ENCODE data around the gene MACROH2A1.

MACROH2A1 gene

GRCh38 chr5:135396459-135397055, 2.5 kb downstream of the MACROH2A1 start:
- DNase-seq (ENCODE audit: low spot score), result no peak

DNA sequence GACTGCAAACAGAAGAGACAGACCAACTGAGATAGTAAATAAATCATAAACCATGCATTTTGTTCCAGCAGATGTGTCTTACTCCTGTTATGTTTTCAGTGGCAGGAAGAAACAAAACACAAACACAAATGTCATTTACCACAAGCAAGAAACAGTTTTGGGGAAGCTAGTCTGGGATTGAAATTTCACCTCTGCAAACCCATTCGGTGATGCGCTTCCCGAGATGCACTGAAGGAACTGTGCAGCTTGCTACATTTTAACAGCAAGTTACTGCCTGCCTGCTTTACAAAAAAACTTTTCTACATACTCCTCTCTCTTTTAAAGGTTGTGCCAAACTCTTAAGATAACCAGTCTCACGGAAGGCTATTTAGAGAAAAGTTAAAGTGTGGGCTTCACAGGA, 3.2 kb downstream of the MACROH2A1 start:
- no peak for DNase-seq (ENCODE audit: low spot score)

- no peak for DNase-seq (ENCODE audit: low spot score)
Measured at GRCh38 chr5:135395451-135395850, 3.6 kb downstream of the MACROH2A1 start.

- no peak for DNase-seq (ENCODE audit: low spot score)
Measured at GRCh38 chr5:135394095-135394494, 4.9 kb downstream of the MACROH2A1 start.

GRCh38 chr5:135393691-135394090, 5.3 kb downstream of the MACROH2A1 start:
- DNase-seq (ENCODE audit: low spot score), result no peak

DNA sequence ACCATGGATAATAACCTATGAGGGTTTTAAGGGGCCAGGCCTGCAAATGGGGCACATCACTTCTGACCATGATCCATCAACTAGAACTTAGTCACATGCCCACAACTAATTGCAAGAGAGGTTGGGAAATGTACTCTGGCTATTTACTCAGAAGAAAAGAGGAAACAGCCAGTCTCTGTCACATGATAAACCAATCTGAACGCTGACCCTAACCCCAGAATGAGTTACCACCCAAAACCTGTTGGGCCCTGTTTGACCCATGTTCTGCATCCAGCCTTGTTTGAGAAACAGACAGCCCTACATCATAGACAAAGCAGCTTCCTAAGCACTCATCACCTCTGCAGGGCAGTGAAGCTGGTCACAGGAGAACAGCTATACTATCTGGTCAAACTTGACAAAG, 5.8 kb downstream of the MACROH2A1 start:
- DNase-seq (ENCODE audit: low spot score), result no peak

DNA sequence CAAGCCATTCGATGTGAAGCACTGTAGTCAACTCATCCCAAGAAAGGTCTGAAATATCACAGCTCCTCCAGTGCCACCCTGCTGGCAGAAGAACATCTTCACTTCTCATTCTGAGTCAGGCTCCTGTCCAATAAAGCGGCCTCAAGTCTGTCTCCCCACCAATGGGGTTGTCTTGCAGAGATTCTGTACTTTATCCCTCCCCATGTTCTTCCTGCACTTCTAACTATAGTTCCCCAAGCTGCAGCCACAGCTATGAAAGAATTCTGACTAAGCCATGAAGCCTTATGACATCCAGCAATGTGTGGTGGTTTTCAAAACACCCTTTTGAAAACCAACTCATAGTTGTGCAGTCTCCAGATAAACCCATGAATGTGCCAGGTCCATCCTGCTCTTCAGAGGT, 6.8 kb downstream of the MACROH2A1 start:
- no peak for DNase-seq (ENCODE audit: low spot score)

- DNase-seq (ENCODE audit: low spot score), result no peak
Measured at GRCh38 chr5:135391869-135392255, 7.2 kb downstream of the MACROH2A1 start.

GRCh38 chr5:135391116-135391868, 7.7 kb downstream of the MACROH2A1 start:
- DNase-seq (ENCODE audit: low spot score), result no peak

DNA sequence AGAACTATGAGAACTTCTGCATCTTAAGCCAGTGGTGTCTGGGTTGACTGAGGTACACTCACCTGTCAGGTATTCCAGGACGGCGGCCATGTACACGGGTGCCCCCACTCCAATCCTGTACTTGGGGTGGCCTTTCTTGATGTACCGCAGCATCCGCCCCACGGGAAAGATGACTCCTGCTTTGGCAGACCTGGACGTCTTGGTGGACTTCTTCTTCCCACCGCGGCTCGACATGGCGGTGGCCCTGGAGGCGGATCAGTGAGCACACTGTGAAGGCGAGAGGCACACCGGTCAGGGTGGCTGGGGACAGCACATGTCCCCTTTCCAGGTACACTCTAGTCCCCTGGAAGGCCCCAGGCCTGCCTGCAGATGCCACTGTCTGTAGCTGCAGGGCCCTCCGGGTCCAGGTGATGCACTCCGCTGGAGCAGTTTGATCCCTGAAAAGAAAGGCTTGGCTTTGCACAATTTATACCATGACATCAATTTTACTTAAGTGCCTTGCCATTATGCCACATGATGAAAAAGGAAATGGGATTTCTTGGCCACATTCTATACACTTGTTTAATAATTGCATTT, 10.1 kb downstream of the MACROH2A1 start:
- no peak for DNase-seq (ENCODE audit: low spot score)

DNA sequence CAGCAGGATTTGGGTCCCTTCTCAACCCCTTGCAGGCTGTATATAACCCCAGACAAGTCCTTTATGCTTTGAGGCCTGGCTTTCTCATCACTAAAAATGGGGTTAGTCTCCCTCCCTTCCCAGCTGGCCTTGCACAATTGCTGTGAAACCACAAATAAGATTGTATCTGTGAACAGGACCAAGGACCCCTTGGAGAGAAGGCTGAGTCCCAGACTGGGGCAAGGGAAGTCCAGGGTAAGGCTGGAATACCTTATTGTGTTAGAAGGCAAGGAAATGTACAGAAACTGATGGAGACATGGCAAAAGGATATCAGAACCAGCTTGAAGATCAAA, 11.4 kb downstream of the MACROH2A1 start:
- DNase-seq (ENCODE audit: low spot score), result no peak

GRCh38 chr5:135386886-135387628, 12.0 kb downstream of the MACROH2A1 start:
- no peak for DNase-seq (ENCODE audit: low spot score)

GRCh38 chr5:135386096-135386495, 12.9 kb downstream of the MACROH2A1 start:
- no peak for DNase-seq (ENCODE audit: low spot score)

- no peak for DNase-seq (ENCODE audit: low spot score)
Measured at GRCh38 chr5:135385576-135385975, 13.5 kb downstream of the MACROH2A1 start.

DNA sequence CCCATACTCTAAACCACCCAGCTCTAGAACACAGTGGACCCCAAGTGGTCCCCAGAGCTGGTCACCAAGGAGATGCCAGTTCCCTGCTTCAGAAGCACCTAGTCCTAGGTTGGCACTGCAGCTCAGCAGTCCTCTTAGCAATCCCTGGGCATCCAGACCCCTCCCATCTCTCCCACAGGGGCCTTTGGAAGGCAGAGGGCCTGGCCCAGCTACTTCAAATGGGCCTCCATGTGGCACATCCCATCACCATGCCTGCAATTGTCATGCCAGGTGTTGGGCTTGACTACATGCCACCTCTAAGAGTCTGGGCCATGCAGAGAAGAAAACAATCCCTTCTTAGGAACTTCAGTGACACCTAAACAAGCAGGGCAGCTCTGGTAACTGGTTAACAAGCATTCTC, 14.1 kb downstream of the MACROH2A1 start:
- DNase-seq (ENCODE audit: low spot score), result no peak

DNA sequence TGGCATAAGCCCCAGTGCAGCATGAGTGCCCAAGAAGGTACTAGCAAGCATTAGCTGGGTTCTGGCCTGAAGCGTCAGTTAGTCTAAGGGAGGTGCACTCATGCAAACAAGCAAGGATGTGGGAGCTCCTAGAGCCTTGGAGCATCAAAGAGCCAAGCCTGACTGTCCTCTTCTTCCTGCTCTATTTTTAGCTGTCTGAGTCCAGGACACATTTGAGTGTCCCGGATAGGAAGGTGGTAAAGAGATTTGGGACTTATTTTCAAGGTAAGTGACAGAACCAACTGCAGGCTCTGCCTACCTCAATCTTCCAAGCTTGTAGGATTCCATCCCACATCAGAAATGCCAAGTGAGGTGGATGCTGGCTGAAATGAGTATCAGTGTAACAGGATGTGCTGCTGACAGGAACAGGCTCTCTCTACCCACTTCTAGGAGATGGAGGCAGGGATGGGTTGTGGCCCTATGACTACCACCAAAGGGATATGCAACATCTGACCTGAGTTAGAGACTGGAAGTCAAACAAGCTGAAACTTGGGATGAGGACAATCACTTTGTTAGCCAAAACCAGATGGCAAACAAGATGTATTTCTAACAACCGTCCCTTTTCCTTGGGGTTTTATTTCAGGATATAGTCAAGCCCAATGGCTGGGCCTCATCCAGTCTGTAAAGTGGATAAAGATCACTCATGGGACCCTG, 15.1 kb downstream of the MACROH2A1 start:
- no peak for DNase-seq (ENCODE audit: low spot score)

- no peak for DNase-seq (ENCODE audit: low spot score)
Measured at GRCh38 chr5:135382981-135383380, 16.1 kb downstream of the MACROH2A1 start.

DNA sequence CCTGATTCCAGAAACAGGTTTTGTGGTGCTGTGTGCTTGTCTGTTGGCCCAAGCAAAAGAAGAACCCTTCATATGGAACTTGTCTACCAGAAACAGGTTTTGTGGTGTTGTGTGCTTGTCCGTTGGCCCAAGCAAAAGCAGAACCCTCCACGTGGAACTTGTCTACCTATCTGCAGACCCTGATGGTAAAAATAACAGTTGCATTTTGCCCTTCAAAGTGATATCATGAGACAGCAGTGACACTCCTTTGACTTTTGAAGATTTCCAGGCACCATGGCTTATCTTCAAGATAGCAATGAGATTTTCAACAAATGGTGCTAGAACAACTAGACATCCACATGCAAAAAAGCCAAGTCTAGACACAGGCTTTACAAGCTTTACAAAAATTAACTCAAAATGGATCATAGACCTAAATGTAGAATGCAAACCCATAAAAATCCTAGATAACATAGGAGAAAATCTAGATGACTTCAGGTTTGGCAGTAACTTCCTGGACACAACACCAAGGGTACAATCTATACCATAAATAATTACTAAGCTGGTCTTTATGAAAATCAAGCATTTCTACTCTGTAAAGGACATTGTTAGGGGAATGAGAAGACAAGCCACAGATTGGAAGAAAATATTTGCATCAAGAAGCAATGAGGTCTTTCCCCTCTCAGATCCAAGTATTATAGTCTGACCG, 16.8 kb downstream of the MACROH2A1 start:
- DNase-seq (ENCODE audit: low spot score), result no peak

DNA sequence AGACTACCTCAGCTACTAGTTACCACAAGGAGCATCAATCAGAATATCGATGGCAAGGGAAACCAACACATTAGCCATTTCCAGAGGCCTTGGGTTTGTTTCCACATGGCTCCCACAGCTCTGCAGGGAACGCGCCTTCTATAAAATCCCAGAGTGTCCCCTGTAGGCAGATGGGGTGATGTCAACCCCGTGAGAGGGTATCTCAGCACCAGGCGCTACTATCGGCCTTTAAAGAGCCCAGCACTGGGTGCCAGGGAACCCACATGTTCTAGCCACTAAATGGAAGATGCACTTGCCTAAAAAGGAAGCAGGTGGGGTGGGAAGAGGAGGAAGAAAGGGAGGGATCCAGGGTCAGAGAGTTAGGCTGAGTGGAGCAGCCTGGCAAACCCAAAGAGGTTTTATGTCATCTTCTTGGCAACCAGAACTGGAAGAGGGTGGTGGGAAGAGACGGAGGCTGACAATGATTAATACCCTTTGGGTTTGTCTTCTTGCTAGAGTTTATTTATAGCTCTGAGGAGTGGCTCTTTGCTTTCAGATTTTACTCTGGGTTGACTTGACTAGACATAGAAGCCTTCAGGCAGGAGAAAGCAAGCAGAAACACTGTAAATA, 19.9 kb downstream of the MACROH2A1 start:
- DNase-seq (ENCODE audit: low spot score), result no peak

GRCh38 chr5:135377751-135378680, 21.0 kb downstream of the MACROH2A1 start:
- DNase-seq (ENCODE audit: low spot score), result no peak

Data from cerebellar cortex (tissue), 1 donor.